Measurements from ENCODE around the gene FAM110A.

DNA sequence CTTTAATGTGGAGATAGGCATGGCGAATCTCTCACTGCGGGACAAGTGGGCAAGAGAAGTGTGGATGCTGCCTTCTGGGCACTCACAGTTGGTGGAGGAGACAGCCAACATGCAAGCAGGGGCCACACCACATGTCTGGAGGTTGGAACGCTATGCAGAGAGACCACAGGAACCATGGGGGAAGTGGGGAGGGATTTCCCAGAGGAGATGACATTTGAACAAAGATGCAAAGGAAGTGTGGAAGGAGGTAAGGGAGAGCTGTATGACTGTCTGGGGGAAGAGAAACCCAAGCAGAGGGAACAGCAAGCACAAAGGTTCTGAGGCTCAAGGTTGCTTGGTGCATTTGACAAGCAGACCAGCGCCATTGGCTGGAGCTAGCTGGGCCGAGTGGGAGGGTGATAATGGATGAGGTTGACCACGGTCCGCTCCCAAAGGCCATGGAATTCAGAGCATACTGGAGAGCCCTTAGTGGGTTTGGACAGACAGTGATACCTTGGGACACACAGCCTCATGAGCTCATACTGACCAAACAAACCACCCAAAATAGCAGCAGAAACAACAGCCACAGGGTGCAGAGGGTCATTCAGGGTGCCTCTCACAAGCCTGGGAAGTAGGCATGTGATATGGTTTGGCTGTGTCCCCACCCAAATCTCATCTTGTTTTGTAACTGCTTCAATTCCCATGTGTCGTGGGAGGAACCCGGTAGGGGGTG, 7.6 kb upstream of the FAM110A start:
- no peak for TF ChIP-seq POLR2AphosphoS5 (IDR thresholded peaks at IDR 0.05; ENCODE audit: low read depth, low read length)
- TF ChIP-seq POLR2A (IDR thresholded peaks at IDR 0.05; ENCODE audit: low read depth, low read length), result no peak
